ENCODE data around the gene NMD3. TPM values are rescaled to one million over a fixed set of nuclear protein-coding genes. Genes with fewer than 3 reads are reported as not detected.
"Not testable (repeated sequence)": the region's sequence is repeated elsewhere in the genome, so short reads cannot be mapped to it uniquely, and the experiment has no call there.

NMD3 gene
- polyA plus RNA-seq, 3 donors = 16.8 to 30.0 (median 20.7) TPM

DNA sequence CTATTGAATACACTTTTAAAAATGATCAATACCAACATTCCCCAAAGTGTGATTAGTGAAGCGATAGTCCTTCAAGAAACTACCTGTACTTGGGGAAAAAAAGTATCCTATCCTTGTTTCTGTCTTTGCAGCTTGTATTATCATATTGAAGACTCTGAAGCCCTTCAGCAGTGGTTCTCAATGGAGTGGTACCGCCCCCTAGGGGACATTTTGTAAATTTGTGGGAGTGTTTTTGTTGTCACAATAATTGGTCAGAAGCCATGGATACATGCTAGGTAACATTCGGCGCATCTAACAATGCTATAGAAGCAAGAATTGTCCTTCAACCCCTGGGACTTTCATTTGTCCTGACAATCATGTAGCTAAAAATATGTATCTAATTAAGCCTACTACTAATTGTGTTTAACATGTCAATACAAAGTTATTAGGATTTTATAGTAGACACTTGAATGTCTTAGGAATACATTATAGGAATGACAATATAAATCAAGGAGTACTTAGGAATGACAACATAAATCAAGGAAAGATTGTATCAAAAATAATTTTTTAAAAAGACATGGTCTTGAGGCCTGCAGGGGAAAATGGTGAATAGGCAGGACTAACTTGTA lies 53.7 kb downstream of the NMD3 start:
- H3K9me3 Mint-ChIP-seq = peaks cover 7 to 24% (median 16%) of the 10 kb centered on the region in 7 donors
- Histone ChIP-seq H3K9ac (ENCODE audit: insufficient read depth, low read length, poor library complexity, severe bottlenecking) (no peak overlapping the region), H2AFZ (ENCODE audit: insufficient read depth, low read depth, low read length, poor library complexity, severe bottlenecking) (no peak overlapping the region), H3K4me1 (ENCODE audit: control insufficient read depth in 1 of 2, insufficient read depth in 2 of 2, low read length in 2 of 2) (no peaks in the 10 kb centered on the region), H4K20me1 (ENCODE audit: insufficient read depth, low read length) (no peaks in the 10 kb centered on the region), H3K27me3 (ENCODE audit: control insufficient read depth in 2 of 2, insufficient read depth in 2 of 2, low read length in 2 of 2) (no peaks in the 10 kb centered on the region), H3K4me3 (replicated peaks in 1 of 3; ENCODE audit: low read depth in 2 of 3, low read length in 3 of 3) (no peak overlapping the region), H3K36me3 (replicated peaks in 1 of 2; ENCODE audit: control insufficient read depth in 1 of 2, insufficient read depth in 2 of 2, low read length in 2 of 2) (no peaks in the 10 kb centered on the region), H3K9me3 (replicated peaks in 1 of 2; ENCODE audit: control insufficient read depth in 1 of 2, insufficient read depth in 1 of 2, low read length in 2 of 2) (peaks cover 6 to 22% of the 10 kb centered on the region in 2 donors), H3K27ac (ENCODE audit: low read depth in 1 of 2, low read length in 2 of 2) (no peak overlapping the region), H3K4me2 (replicated peaks; ENCODE audit: extremely low read depth, low read length, poor library complexity, severe bottlenecking) (no peak overlapping the region), H3K79me2 (ENCODE audit: insufficient read depth, low read length) (no peaks in the 10 kb centered on the region)
- H3K4me3 Mint-ChIP-seq = no peak overlapping the region
- no peak overlapping the region for H3K27ac Mint-ChIP-seq
- no peaks in the 10 kb centered on the region for H3K4me1 Mint-ChIP-seq
- TF ChIP-seq, protein P1, sequence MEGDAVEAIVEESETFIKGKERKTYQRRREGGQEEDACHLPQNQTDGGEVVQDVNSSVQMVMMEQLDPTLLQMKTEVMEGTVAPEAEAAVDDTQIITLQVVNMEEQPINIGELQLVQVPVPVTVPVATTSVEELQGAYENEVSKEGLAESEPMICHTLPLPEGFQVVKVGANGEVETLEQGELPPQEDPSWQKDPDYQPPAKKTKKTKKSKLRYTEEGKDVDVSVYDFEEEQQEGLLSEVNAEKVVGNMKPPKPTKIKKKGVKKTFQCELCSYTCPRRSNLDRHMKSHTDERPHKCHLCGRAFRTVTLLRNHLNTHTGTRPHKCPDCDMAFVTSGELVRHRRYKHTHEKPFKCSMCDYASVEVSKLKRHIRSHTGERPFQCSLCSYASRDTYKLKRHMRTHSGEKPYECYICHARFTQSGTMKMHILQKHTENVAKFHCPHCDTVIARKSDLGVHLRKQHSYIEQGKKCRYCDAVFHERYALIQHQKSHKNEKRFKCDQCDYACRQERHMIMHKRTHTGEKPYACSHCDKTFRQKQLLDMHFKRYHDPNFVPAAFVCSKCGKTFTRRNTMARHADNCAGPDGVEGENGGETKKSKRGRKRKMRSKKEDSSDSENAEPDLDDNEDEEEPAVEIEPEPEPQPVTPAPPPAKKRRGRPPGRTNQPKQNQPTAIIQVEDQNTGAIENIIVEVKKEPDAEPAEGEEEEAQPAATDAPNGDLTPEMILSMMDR (IDR thresholded peaks at IDR 0.05) = peak; percentile 83
- H3K27me3 Mint-ChIP-seq (ENCODE audit: low read depth in 3 of 3) = peaks cover 0 to 2% (median 0%) of the 10 kb centered on the region in 3 donors
- 0% methylated on average over 1 of the region's 4 CpGs for WGBS (ENCODE audit: insufficient coverage)
- peaks cover 0 to 10% of the 10 kb centered on the region in 2 donors for H3K36me3 Mint-ChIP-seq
- peak; percentile 28 to 47 (median 46) for DNase-seq
- intact Hi-C loops (cut with micrococcal nuclease) = loop anchor here (5.0 to 10.0 kb wide), 4 partner anchors 133 to 570 kb away; no protein-coding TSS in a partner anchor

- peak overlapping the region in 1 of 7 donors; percentile 17 for H3K27ac Mint-ChIP-seq
- H3K9ac ChIP-seq (ENCODE audit: insufficient read depth, low read length, poor library complexity, severe bottlenecking) = no peak overlapping the region
- peaks cover 8 to 31% (median 20%) of the 10 kb centered on the region in 7 donors for H3K9me3 Mint-ChIP-seq
These were observed 54.8 kb downstream of the NMD3 start for GRCh38 chr3:161275919-161276318.

GRCh38 chr3:161282387-161282786 lies 61.3 kb downstream of the NMD3 start:
- H3K4me2 ChIP-seq (replicated peaks; ENCODE audit: extremely low read depth, low read length, poor library complexity, severe bottlenecking); H3K9ac ChIP-seq (ENCODE audit: insufficient read depth, low read length, poor library complexity, severe bottlenecking); H3K4me1 Mint-ChIP-seq; H3K4me1 ChIP-seq (ENCODE audit: control insufficient read depth in 1 of 2, insufficient read depth in 2 of 2, low read length in 2 of 2); H4K20me1 ChIP-seq (ENCODE audit: insufficient read depth, low read length); H3K4me3 ChIP-seq (replicated peaks in 1 of 3; ENCODE audit: low read depth in 2 of 3, low read length in 3 of 3); H3K4me3 Mint-ChIP-seq; H3K79me2 ChIP-seq (ENCODE audit: insufficient read depth, low read length); H3K27ac ChIP-seq (ENCODE audit: low read depth in 1 of 2, low read length in 2 of 2); H2AFZ ChIP-seq (ENCODE audit: insufficient read depth, low read depth, low read length, poor library complexity, severe bottlenecking); H3K27me3 ChIP-seq (ENCODE audit: control insufficient read depth in 2 of 2, insufficient read depth in 2 of 2, low read length in 2 of 2); H3K27me3 Mint-ChIP-seq (ENCODE audit: low read depth in 3 of 3); H3K27ac Mint-ChIP-seq; H3K36me3 Mint-ChIP-seq; intact Hi-C loops (cut with micrococcal nuclease); H3K36me3 ChIP-seq (replicated peaks in 1 of 2; ENCODE audit: control insufficient read depth in 1 of 2, insufficient read depth in 2 of 2, low read length in 2 of 2); DNase-seq: not testable (repeated sequence)
- 100% methylated on average over 1 of the region's 4 CpGs for WGBS (ENCODE audit: insufficient coverage)
- peaks cover 10 to 42% (median 21%) of the 10 kb centered on the region in 7 donors for H3K9me3 Mint-ChIP-seq
- H3K9me3 ChIP-seq (replicated peaks in 1 of 2; ENCODE audit: control insufficient read depth in 1 of 2, insufficient read depth in 1 of 2, low read length in 2 of 2) = peaks cover 14 to 22% of the 10 kb centered on the region in 2 donors

More at GRCh38 chr3:161275919-161276318, 54.8 kb downstream of the NMD3 start:
- Histone ChIP-seq H3K9me3 (replicated peaks in 1 of 2; ENCODE audit: control insufficient read depth in 1 of 2, insufficient read depth in 1 of 2, low read length in 2 of 2) (peaks cover 10 to 23% of the 10 kb centered on the region in 2 donors), H3K4me2 (replicated peaks; ENCODE audit: extremely low read depth, low read length, poor library complexity, severe bottlenecking) (no peak overlapping the region), H3K4me1 (ENCODE audit: control insufficient read depth in 1 of 2, insufficient read depth in 2 of 2, low read length in 2 of 2) (no peaks in the 10 kb centered on the region), H3K36me3 (replicated peaks in 1 of 2; ENCODE audit: control insufficient read depth in 1 of 2, insufficient read depth in 2 of 2, low read length in 2 of 2) (no peaks in the 10 kb centered on the region), H3K79me2 (ENCODE audit: insufficient read depth, low read length) (no peaks in the 10 kb centered on the region), H3K27me3 (ENCODE audit: control insufficient read depth in 2 of 2, insufficient read depth in 2 of 2, low read length in 2 of 2) (no peaks in the 10 kb centered on the region), H4K20me1 (ENCODE audit: insufficient read depth, low read length) (no peaks in the 10 kb centered on the region), H2AFZ (ENCODE audit: insufficient read depth, low read depth, low read length, poor library complexity, severe bottlenecking) (no peak overlapping the region), H3K4me3 (replicated peaks in 1 of 3; ENCODE audit: low read depth in 2 of 3, low read length in 3 of 3) (no peak overlapping the region), H3K27ac (ENCODE audit: low read depth in 1 of 2, low read length in 2 of 2) (no peak overlapping the region)
- 100% methylated on average over 2 of the region's 2 CpGs for WGBS (ENCODE audit: insufficient coverage)
- TF ChIP-seq, protein P1 (IDR thresholded peaks at IDR 0.05) = no peak
- no peak for DNase-seq
- H3K36me3 Mint-ChIP-seq = peaks cover 0 to 7% of the 10 kb centered on the region in 2 donors
- H3K4me3 Mint-ChIP-seq = no peak overlapping the region
- intact Hi-C loops (cut with micrococcal nuclease) = loop anchor here (10.0 kb wide), 2 partner anchors 321 to 571 kb away; no protein-coding TSS in a partner anchor
- no peaks in the 10 kb centered on the region for H3K4me1 Mint-ChIP-seq
- H3K27me3 Mint-ChIP-seq (ENCODE audit: low read depth in 3 of 3) = peaks cover 0 to 3% (median 0%) of the 10 kb centered on the region in 3 donors

Measured in CD14-positive monocyte (primary cell).